Right renal cortex interstitium (tissue), 3 donors: ENCODE measurements around the gene TMTC4. TPM values are rescaled to one million over a fixed set of nuclear protein-coding genes. Genes with fewer than 3 reads are reported as not detected.

Experiments
- DNase-seq, 3 donors: peaks; one replicate each; pipeline ENCODE4 v3.0.0-alpha.2; 2013; ENCODE audit warnings: low read depth in 3 of 3, low spot score in 2 of 3
- polyA plus RNA-seq, 3 donors: library from polyadenylated mRNA; unstranded; fragments of 120-200 nt; gene quantifications; one replicate each; pipeline ENCODE4 v1.2.1, GENCODE V29; 2013; ENCODE audit not compliant: insufficient read length in 3 of 3

TMTC4 gene
- polyA plus RNA-seq, 3 donors: 36.2 to 38.1 (median 38.0) TPM

DNA sequence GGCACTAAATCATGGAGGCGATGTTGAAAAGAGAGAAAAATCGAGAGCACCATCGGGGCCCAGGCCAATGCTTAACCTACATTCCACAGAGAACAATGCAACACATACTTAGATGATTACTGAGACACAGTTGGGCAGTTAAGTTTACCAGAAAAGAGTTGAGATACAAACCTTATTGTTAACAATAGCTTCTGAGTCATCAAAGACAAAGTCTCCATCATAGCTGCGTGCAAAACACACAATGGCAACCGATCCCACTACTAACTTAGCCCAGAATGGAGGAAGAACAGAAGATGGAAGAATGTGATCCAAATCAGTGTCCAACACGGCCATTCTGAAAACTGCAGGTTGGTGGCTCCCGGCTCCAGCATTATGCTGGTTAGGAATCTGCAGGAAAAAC, 6.2 kb downstream of the TMTC4 start:
- DNase-seq: no peak

DNA sequence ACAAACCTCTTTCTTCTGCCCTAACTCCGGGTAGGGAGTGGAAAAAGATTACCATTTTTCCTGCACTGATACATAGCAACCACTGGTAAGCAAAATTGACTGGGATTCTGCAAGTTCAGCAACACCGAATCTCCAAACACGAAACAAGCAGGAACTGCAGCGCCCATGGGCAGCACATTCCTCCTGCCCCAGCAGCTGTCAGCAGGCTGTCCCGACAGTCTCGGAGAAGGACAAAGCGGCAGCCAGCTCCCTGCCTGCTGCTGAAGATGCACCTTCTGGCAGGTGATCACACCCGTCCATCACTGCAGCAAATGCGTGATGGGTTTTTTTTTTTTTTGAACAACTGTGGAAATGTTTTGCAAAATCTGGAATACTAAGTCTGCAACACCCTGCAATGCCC, 6.7 kb downstream of the TMTC4 start:
- no peak for DNase-seq

DNA sequence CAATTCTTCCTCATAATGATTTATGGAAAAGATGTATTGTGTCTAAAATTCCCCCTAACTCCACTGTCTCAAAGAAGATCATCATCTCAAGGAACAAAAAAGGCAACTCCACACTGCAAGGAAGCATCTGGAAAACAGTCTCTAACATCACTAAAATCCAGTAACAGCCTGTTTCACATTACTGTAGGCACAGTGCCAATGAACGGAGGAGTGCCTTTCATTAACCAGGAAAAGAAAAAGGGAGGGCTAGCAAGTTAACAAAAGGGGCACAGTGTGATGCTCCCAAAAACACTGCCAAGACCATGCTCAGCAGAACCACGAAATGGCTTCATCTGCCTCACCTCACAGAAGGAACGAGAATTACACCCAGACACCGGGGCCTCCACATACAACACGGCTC, 8.5 kb downstream of the TMTC4 start:
- DNase-seq: no peak

DNA sequence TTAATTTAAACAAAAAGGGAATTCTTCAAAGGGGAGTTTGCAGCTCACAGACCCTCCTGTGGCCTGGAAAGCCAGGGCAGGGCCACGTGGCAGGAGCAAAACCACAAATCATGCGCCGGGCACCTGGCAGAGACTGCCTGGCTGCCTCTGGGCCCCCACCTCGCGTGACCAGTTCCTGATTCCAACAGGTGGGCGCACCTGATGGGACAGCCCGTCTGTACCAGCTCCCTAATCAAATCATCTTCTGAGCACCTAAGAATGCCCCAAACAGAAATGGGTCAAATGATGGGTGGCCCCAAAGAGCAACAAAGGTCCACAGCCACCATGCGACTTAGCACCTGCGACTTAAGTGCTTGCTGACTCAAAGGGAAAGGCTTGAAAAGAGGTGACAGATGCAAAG, 9.2 kb downstream of the TMTC4 start:
- no peak for DNase-seq

DNA sequence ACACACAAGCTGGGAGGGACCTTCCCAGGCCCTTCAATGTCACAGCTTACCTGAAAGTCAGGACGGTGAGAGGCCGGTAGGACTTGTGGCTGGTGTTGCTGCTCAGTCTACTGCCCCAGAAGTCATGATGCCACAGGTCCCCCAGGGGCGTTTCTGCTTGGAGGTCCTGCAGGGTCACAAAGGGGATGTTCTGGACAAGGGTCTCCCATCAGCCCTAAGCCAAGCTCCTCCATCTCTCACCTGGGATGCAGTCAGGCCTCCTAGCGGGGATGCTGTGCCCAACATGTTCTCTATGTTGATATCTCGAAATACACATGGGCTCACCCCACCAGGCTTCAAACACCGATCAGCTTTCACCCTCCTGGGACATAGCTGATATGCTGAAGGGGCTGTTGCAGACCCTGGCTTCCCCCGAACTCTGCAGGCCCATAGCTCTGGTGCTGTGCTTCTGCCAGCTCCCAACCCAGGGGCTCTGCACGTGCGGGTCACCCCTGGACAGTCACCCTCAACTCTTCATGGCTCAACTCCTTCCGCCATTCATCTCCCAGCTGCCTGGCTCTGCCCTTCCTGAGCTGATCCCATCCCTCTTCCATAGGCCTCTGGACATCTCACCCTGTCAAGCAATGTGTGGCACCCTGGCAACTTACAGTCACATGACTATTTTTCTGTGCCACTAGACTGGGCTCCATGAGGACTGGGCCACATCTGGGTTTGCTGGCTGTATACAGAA, 10.3 kb downstream of the TMTC4 start:
- no peak for DNase-seq

DNA sequence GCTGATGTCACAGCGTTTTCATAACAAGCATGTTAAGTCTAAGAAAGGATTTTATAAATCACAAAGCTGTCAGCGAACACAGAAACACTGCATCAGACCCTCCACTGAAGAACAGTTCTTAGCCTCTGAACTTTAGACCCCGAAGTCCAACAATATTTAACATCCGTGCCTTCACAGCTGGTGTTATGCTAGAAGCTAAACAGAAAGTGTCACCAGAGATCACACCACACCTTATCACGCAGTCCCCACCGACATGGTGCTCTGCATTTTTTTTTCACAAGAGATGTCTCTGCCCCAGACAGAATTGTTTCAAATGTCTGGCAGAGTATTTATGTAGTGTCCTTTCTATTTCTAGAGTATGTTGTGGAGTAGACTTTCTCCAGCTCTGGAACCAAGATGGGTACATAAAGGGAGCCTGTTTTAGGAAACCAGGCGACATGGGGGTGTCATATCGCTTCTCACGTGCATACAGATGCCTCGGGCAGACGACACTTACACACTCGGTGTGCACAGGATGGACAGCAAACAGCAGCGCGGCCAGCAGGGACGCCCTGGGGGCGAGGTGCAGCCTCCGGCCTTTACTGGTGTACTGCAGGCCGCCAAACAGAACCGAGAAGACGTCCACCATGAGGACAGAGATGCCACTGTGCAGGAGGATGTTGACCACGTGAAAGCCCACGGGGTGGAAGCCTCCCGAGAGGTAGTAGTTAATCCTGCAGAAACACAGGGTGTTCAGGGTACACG, 12.0 kb downstream of the TMTC4 start:
- DNase-seq: no peak

DNA sequence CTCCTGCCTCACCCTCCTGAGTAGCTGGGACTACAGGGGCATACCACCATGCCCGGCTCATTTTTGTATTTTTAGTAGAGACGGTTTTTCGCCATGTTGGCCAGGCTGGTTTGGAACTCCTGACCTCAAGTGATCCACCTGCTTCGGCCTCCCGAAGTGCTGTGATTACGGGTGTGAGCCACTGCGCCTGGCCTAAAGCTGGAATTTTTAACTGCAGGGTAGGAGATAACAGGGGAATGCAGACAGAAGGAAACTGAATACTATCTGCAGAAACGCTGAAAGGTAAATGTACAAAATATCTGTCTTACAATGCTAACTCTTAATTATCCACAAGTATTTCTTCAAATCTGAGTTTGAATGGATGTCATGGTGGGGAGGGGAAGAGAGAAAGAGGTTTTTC, 13.8 kb downstream of the TMTC4 start:
- DNase-seq: no peak

DNA sequence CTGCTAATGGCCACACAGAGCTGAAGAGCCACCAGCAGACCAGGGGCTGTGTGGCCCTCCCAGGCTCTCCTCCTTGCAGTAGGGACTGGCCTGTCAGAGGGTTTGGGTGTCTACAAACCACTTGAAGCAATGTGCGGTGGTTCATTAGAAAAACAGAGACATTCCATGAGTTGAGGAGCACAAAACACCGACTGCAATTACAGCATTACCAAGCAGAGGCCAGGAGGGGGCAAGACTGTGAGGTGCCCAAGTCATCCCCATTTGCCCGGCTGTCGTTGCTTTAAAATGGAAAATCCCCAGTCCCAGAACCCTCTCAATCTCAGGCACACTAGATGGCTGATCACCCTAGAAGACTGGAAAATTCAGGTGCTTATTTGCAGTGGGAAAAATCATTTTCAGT, 15.0 kb downstream of the TMTC4 start:
- DNase-seq: no peak

DNA sequence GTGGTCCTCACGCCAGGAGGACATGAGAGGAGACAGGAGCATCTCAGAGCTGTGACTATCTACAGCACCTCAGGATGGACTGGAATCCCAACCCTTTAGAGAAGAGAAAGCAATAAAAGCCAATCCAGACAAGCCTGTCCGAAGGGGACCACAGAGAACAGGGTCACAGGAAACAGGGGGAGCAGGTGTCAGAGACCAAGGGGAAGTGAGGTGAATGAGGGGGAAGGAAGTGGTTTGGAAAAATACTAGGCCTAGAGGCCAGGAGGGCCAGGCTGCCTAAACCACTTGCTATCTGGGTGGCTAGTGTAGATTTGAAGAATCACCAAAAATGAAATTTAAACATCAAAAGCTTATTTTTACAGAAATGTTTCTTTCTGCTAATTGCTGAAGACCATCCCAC, 16.2 kb downstream of the TMTC4 start:
- DNase-seq: no peak

DNA sequence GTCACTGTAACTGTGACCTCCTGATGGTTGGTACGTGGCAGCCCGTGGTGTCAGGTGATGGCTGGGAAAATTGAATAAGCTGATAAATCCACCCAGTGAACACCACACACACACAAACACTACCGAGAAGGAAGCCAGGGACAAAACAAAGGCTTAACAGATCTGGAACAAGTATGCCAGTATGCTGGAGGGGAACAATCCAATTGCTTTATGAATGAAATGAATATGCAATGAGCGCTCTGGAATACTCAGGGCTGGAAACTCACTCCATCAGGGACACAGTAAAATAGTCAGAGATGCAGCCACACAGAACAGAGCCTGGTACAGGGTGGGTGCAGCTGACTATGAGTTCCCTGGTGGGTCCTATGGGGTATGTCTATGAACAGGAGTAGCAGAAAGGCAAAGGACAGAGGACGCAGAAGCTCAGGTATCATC, 16.7 kb downstream of the TMTC4 start:
- DNase-seq: no peak

DNA sequence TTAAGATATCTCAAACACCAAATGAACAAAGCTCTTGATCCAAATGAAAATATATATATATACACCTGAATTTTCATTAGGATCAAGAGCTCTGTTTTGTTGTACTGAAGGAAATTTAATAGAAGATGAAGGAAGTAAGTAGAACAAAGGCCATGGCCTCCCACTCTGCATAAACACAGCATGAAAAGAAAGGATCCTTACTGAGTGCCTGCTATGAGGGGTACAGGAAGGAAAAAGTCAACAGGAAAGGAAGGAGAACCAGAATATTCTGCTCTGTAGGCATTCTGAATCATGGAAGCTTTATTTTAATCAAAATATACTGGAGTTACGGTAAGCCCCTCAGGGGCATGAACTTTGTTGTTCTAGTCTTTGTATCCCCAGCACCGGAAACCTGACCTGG, 22.1 kb downstream of the TMTC4 start:
- DNase-seq: no peak

DNA sequence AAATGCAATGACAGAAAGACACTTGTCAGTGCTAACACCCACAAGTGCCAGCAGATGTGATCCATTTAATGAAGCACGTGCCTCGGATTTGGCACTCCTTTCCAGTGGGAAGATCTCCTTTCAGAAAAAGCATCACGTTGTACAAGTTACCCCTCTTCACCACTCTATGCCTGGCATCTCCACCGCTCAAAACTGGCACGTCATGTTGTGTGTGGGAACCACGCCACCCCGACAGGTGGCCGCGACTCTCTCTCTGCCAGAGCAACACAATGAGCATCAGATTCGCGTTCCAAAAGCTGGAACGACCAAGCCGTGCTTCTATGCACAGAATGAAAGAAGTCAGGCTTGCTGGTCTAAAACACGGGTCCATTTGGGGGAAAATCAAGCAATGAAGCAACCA, 24.3 kb downstream of the TMTC4 start:
- DNase-seq: no peak

DNA sequence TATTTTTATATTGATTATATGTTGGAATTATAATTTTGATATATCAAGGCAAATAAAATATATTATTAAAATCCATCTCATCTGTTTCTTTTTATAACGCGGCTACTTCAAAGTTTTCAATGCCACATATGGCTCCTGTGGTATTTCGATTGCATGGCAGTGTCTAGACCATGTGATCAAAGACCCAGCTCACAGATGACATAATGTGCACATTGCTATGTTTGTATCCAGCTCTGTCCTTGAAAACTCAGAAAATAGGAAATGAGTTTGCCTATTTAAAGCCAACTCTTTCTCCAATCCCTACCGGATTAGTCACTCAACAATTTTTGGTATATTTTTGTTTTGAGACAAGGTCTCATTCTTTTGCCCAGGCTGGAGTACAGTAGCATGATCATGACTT, 26.2 kb downstream of the TMTC4 start:
- DNase-seq: no peak

DNA sequence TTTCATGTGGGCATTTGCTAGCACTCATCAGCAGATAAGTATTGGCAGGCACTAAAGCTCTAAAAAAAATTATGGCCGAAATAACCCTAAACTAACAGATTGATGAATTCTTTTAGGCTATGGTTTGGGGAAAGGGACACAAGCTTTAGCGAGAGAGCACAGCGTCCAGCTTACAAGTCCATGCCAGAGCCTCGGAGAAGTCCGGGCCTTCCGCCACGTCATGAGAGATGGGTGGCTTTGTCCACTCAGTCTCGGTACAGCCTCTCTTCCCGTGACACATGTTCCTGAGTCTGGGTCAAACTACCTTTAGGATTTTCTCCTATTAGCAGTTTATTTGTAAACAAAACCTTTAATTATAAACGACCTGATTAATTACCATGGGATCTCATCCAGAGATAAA, 27.7 kb downstream of the TMTC4 start:
- DNase-seq: no peak

DNA sequence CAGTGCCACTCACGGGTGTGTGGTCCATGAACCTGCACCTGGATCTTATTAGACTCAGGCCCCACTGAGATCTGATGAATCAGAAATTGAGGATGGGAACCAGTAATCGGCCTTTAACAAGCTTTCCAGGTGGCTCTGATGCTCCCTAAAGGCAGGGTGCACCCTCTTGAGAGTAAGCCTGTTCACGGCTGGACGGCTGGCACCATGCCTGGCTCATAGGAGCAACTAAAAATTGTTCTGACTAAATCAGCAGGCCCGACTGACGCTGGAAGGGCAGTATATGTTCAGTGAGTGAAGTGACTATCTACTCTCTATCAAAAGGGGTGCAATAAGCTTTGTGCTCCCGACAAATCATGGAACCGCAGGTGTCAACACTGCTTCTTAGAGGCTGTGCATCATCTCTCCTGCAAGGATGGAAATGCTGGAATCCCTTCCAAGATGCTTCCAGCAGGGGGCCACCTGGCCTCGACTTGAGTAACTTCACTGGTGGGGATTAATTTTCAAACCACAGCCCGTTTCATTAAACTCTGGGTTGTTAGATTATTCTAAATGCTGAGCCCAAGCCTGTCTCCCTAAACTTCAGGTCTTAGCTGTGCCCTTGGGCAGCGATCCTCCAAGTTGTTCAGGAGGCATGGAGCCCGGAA, 28.4 kb downstream of the TMTC4 start:
- no peak for DNase-seq

DNA sequence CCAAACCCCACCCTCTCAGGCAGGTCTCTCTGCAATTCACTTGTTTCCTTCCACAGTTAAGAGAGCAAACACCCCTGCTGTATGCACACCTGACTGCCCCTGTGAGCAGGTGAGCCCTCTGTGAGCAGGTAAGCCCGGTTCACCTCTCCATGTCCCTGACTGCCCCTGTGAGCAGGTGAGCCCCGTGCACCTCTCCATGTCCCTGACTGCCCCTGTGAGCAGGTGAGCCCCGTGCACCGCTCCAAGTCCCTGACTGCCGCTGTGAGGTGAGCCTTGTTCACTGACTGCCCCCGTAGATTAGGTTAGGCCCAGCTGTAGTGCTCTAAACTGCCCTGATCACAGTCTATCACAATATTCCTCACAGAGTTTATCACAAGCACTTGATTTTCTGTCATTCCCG, 29.2 kb downstream of the TMTC4 start:
- DNase-seq: no peak

DNA sequence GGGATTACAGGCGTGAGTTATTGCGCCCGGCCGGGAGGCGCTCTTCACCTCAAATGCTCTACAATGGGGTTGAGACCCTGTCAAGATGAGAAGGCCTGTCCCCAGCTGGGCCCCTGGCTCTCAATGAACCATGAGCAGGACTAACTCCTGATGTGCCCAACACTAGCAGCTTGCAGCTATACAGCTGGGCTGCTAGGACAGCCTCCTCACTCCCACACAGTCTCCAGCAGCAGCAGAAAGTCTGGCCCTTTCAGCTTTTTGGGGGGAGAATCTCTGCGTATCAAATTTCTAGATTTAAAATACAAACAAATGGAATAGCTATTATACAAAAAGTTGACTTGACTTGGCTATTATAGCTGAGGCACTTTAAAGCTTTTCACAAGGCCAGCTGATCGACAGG, 30.2 kb downstream of the TMTC4 start:
- DNase-seq: peak; percentile 40 to 51 (median 44)

DNA sequence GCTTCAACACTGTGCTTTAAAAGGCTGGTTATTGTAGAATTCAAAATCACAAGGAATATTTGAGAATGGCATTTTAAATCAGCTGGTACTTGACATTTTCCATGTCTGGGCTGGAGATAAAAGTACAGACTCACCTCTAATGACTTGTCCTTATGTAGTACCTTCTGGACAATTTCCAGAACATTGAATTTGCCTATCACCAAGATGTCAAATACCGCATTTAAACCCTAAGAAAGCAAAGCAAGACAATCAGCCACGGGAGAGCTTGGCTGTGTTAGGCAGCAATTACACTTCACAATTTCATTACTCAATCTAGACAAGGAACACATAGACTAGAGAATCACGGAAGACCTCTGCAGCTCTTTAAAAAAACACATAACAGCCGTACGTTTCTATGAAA, 36.8 kb downstream of the TMTC4 start:
- no peak for DNase-seq

DNA sequence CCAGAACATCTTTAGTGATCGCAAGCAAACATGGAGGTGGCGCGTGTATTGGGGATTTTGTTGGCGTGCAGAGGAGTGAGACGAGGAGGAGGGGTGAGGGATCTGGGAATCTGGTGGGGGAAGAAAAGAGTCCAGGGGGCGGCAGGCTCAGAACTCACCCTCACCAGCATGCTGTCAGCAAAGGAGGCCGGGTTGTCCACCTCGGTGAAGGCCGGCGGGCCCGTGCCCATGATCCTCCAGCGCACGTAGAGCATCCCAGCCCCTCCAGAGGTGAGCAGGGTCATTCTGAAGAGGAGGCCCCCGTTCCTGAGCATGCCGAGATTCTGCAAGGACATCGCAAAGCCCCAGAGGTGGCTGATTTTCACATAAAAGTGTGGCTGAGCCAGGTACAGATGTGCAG, 37.2 kb downstream of the TMTC4 start:
- DNase-seq: no peak

DNA sequence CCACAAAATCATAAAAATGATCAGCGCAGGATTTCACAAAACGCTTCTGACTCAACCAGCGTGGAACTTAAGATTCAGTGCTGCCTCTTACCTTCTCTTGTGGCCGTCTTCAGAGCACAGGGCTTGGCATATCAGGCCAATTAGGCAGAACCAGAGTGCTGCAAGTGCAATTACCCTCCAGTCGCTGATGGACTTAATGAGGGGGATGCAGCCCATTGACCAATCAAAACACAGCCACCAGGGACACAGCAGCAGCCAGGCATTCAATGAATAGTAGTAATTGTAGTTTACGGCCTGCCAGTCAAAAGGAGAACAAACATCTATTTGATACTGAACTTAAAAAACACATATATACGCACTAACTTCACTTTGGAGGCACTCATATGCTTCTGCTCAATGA, 38.2 kb downstream of the TMTC4 start:
- no peak for DNase-seq

DNA sequence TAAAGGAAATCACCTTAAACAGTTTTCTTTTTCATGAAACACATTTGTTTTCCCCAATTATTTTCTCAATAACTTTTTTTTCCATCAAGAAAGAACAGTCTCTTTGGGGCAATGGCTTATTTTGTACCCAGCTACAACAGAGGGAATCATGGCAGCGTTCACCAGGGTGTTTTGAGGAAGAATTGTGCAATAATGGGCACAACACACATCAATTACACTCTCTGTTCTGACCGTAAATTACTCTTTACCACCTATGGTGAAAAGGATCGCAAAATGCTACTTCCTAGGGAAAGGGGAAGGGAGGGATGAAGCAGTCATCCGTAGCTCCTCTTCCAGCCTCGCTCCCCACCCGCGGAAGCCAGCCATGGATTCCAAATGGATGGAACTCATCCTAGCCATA, 38.6 kb downstream of the TMTC4 start:
- no peak for DNase-seq

DNA sequence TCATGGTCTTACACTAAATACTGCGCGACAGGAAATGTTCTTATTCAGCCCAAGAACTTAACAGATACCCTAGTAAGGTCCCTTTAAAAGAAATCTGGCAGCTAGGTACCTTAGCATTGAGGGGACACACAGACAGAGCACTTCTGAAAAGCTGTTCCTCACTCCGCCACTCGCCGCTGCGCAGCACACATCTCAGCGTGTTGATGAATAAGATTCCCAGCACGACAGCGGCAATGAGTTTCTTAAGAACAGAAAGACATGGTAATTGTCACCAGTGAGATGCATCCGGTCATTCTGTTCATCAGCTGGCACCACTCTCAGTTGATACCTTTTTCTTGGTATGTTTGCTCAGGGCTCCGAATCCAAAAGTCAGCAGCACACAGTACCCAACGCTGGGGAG, 39.9 kb downstream of the TMTC4 start:
- DNase-seq: no peak
